Activated CD4-positive, alpha-beta T cell treated with anti-CD3 and anti-CD28 coated beads, Interleukin-2, amount 50 U/mL, for 16 hours (primary cell): ENCODE data around the gene TLL1.

ENCODE experiments used
- DNase-seq: peaks from one replicate; pipeline ENCODE4 v3.0.0-alpha.2; 2020

Gene TLL1

DNA sequence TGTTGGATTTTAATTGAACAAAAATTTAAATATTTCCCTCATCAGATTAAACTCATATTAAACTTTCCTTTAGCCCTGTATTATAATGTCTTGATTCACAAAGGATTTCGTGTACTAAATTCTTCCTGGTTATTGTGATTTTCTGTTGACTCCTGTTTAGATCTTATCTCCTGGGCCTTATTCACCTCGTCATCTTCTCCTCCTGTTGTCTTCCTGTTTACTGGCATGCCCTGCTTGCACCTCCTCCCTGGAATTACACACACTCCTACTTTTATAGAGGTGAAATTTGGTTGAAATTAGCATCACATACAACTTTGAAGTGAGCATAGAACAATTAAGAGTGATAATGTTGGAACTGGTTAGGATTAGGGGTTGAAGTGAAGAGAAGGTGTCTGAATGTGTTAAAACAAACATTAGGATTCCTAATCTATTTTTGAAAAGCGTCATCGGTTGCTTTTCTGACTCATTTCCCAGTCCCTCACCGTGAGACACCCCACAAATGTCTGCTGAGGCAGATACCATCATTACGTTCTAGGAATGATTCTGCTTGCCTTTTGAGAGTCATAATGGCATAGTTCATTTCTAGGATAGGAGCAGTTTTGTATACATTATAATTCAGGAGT is 32.5 kb downstream of the TLL1 start:
- DNase-seq = no peak

DNA sequence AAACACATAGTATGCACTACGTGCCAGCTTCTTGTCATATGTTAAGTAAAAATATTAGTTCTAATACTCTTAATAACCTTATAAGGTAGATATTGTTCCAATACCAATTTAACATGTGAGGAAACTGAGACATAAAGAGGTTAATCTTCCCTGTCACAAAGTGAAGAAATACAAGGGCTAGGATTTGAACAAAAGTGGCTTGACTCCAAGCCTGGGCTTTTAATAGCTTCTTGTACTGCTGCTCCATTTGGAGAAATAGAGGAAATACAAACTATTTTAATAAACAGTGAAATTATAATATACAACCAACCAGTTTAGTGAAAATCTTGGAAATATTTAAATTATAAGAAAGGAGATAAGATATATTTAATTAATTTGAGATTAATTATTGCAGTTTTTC is 33.2 kb downstream of the TLL1 start:
- DNase-seq = no peak

- DNase-seq = no peak
Observed at GRCh38 chr4:165909947-165910346, 36.9 kb downstream of the TLL1 start.

DNA sequence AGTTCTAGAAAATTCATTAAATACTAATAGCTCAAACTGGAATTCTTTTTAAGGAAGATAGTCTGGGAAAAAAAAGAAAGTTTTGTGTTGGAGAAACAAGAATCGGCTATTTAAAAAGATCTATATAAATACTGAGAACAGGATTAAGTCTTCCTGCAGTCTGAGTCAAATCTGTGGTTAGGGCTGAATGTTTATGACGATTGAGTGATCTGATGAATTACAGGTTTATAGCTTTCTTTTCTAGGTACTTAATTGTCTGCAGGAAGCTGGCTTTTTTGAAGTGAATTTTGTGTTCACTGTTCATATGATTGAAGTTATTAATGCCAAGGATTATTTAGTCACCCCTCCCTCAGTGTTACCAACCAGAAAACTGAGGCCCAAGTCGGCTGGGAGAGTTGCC is 42.2 kb downstream of the TLL1 start:
- DNase-seq = no peak

DNA sequence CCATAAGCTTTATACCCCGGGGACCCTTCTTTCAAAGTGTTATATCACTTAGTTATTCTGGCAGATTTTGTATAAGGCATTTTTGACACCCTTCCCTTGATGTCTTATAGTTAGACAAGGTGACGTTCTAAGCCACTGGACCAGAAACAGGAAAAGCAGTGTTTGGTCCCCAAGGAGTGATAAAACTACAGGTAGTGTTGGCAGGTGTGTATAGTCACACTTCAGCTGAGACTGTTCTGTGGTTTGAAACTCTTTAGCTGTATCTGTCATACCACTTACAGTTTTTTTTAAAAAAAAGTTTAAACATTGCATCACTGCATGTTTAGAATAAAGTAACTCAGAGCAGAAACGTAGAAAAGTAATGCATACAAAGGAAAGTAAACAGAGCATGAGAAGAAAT is 48.5 kb downstream of the TLL1 start:
- DNase-seq = no peak

DNA sequence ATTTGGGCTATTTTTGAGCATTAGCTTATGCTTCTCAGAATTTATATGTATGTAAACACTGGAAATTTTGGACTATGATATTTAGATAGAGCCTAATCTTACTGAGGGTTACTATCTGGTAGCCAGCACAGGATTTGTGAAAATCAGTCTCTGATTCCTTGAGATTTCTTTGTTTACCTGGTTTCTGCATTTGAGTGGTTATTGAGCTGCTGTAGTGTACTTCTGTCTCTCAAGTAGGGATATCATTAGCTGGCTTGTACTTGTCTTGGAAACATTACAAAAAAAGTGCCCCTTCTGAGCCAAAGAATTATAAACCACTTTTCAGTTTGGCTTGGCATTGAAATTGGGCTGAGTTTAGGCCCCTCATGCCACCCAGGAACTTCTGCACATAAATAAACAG is 49.7 kb downstream of the TLL1 start:
- no peak for DNase-seq

DNA sequence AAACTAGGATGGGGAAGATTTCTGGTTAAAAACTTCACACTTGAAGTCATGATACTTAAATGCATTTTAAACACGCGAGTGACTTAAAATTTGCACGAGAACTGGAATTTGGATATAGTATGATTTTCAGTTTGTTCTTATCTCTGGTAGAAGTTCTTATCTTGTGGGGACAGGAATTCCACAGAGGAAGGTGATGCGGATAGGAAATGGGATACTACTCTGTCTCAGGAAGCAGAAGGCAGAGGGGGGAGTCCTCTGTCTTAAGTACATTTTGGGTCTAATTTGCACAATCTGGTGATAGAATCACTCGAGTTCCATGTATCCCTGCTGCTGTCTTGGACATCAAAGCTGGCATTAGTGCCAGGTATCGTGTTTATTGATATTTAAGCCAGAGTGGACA is 53.3 kb downstream of the TLL1 start:
- no peak for DNase-seq

- DNase-seq = no peak
Observed at GRCh38 chr4:165927366-165927765, 54.3 kb downstream of the TLL1 start.

DNA sequence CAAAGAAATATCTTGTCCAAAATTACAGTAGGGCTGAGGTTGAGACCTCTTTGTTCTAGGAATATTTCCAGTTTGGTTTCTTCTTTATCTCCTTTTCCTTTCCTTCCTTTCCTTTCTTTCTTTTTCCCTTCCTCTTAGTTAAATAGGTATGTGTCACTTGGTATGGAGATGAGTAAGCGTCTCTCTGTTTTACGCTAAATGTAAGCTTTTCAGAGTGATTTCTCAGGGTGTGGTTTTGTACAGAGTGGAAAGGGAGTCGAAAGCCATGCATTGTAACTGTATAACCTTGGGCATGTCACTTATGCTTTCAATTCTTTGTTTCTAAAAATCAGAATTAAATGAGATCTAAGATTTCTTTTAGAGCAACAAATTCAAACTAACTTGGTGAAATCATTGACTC is 54.8 kb downstream of the TLL1 start:
- peak; percentile 24 for DNase-seq

DNA sequence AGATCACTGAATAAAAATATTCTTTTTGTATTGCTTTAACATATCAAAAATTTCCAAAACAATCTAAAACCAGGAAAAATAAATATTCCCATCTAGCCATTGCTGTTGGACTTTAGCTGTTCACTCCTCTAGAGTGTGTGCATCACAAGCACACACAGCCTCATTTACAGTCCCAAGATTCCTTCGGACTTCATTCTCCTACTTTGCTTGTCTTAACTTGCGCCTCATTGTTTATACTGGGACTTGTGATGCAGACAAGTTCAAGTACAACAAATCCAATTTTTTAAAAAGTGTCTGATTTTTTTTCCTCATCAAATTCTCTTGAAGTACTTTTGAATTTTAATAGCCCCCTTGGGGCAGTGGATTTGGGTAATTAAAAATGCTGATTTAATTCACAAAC is 55.6 kb downstream of the TLL1 start:
- no peak for DNase-seq

DNA sequence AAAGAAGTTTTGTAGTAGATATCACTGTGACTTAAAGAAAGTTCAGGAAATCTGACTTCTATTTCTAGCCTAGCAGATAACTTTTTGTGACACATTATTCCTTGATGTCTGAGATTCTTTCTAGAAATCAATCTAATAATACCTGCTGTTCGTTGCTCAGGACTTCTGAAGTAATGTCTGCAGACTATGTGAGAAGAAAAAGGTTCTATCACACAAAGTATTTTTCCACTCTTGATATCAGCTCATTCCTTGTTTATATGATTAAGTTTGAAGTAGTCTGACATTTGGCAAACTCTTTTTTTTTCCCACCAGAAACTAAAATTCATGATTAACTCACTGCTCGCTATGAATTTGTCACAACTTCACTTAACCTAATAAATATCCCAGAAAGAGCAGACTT is 56.6 kb downstream of the TLL1 start:
- DNase-seq = no peak

- no peak for DNase-seq
Observed at GRCh38 chr4:165931741-165932140, 58.7 kb downstream of the TLL1 start.

DNA sequence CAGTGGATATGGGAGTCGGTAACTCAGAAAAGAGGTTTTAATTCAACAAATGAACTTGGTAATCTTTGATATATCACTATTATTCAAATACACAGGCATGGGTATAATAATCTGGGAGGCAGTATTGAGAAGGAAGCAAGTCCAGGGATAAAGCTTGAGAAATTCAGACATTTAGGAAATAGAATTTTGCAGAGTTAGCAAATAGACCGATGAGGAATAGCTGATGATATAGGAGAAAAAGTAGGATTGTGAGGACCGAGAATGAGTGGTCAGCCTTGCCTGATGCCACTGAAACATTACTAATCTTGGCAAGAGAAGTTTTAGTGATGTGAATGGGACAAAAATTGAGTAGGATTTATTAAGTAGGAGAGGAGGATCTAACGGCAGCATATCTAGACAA is 71.9 kb downstream of the TLL1 start:
- DNase-seq = no peak

DNA sequence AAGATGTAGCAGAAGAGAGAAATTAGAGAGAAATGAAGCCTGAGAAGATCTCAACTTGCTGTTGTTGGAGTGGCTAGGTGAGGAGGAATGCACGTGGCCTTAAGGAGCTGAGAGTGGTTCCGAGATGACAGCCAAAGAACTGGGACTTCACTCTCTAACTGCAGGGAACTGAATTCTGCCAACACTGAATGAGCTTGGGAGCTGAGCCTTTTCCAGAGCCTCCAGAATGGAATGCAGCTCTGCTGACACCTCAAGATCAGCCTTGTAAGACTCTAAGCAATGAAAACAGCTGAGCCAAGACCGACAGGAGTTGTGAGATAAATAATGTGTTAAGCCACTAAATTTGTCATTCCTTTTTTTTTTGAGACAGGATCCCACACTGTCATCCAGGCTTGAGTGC is 73.0 kb downstream of the TLL1 start:
- no peak for DNase-seq

DNA sequence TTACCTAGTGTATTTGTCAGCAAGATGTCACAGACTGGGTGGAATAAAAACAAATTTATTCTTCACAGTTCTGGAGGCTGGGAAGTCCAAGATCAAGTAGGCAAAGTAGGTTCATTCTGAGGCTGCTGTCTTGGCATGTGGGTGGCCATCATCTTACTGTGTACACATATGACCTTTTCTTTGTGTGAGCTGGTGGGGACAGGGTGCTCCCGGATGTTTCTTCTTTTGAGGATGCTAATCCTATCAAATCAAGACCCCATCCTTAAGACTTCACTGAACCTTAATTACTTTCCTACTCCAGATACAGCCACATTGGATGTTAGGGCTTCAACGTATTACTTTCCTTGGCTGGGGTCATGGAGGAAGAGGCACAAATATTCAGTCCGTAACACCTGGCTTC is 74.0 kb downstream of the TLL1 start:
- no peak for DNase-seq

- no peak for DNase-seq
Observed at GRCh38 chr4:165953181-165953580, 80.1 kb downstream of the TLL1 start.

GRCh38 chr4:165963621-165964020 is 90.6 kb downstream of the TLL1 start:
- DNase-seq = no peak

DNA sequence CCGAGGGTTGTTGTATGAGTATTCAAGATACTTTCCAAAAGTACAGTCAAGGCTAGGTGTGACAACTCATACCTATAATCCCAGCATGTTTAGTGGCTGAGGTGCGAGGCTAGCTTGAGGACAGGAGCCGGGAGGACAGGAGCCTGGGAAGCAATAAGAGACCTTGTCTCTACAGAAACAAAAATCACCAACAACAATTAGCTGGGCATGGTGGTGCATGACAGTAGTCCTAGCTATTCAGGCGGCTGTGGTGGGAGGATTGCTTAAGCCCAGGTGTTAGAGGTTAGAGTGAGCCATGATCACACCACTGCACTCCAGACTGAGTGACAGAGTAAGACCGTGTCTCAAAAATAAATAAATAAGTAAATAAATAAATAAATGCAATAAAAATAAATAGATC is 91.6 kb downstream of the TLL1 start:
- no peak for DNase-seq

GRCh38 chr4:165965503-165965902 is 92.5 kb downstream of the TLL1 start:
- no peak for DNase-seq

DNA sequence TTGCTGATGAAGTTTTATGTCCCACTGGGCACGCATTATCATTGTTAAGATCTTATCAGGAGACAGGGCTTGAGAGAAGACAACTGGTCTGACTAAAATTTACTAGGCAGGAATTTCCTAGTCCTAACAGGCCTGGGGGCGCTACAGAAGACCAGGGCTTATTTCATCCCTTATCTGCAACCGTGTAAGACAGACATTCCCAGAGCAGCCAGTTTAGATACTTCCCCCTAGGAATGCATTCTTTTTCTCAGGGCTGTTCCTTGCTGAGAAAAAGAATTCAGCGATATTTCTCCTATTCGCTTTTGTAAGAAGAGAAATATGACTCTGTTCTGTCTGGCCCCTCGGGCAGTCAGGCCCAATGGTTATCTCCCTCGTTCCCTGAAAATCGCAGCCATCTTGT is 93.8 kb downstream of the TLL1 start:
- DNase-seq = no peak

GRCh38 chr4:165967486-165967885 is 94.4 kb downstream of the TLL1 start:
- DNase-seq = no peak

DNA sequence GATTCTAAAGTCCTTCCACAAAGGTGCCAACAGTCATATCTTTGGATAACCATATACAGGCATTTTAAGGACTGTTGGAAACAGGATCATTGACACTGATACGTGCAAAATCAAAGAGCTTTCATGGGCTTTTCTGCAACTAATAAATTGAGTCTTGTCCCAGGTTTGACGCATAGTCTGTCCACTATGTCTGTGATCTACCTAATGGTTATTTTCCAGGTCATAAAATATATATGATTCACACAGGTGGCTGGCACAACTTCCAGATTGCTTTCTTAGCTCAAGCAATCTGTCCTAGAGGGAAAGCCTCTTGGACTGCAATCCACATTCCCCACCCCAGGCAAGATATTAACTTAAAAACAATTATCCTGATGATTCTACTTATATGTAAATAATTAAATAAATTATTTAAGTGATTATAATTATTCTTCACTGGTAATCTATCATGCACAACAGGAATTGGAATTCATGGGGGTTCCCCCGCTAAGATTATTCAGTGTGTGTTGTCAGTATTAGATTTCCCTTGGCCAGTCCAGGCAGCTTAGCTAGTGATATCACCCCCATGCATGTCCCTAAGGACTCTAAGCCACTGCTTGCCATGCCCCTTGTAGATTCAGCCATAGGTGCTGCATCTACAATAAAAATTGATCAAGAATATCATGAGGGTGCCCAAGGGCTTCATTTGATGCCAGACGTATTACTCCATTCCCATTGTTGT is 97.8 kb downstream of the TLL1 start:
- DNase-seq = no peak

DNA sequence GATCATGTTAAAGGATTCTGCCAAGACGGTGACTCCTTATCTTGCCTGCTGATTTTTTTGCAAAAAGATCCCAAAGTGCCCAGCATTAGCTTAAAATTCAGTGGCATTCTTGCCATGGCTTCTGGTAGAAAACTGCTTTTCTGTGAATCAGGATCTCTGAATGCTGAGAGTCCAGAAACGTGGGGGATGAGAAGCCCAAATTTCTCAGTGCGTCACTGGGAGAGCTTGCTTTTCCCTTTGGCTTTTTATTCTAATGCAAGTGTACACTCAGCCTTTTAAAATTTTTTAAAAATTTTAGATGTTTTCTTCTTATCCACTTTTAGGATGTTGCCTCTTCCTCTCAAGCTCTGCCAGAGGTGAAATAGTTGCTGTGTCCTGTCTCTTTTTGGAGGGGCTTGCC is 98.4 kb downstream of the TLL1 start:
- DNase-seq = no peak

DNA sequence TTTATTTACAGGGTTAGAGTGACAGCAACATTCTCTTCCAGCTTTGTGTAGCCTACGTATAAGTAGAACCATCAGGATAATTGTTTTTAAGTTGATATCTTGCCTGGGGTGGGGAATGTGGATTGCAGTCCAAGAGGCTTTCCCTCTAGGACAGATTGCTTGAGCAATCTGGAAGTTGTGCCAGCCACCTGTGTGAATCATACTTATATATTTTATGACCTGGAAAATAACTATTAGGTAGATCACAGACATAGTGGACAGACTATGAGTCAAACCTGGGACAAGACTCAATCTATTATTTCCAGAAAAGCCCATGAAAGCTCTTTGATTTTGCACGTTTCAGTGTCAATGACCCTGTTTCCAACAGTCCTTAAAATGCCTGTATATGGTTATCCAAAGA is 98.9 kb downstream of the TLL1 start:
- DNase-seq = no peak

- no peak for DNase-seq
Observed at GRCh38 chr4:165972747-165973146, 99.7 kb downstream of the TLL1 start.
